Karpas-422 (cell line): ENCODE measurements around the gene ARID1B. TPM values are rescaled to one million over a fixed set of nuclear protein-coding genes. Genes with fewer than 3 reads are reported as not detected.
A peak's percentile ranks its signal among the peaks of the same experiment; 100 is the strongest.

Experiments
- DNase-seq: peaks from one replicate; pipeline ENCODE4 v3.0.0-alpha.2; 2015
- H2AFZ ChIP-seq: fragments of 200-600 bp; sonication (generic); 2 replicates; pipeline ENCODE4 v1.6.1; 2014; ENCODE audit warnings: antibody characterized with exemption, low read length, mixed read lengths
- H3K27ac ChIP-seq: fragments of 200-600 bp; sonication (generic); 2 replicates; pipeline ENCODE4 v1.5.1; 2014; ENCODE audit warnings: mild to moderate bottlenecking, low read length, moderate library complexity
- H3K27me3 ChIP-seq: fragments of 200-600 bp; sonication (generic); 2 replicates; pipeline ENCODE4 v1.6.1; 2014; ENCODE audit warnings: low read length, mixed read lengths
- H3K36me3 ChIP-seq: fragments of 200-600 bp; sonication (generic); 2 replicates; pipeline ENCODE4 v1.6.1; 2014; ENCODE audit warnings: low read length, mixed read lengths; ENCODE audit not compliant: insufficient read depth
- H3K4me1 ChIP-seq: fragments of 200-600 bp; sonication (generic); 2 replicates; pipeline ENCODE4 v1.6.1; 2014; ENCODE audit warnings: mild to moderate bottlenecking, low read length, mixed read lengths
- H3K4me2 ChIP-seq: fragments of 200-600 bp; sonication (generic); 2 replicates; pipeline ENCODE4 v1.6.1; 2014; ENCODE audit warnings: low read length, low read depth, mild to moderate bottlenecking; ENCODE audit not compliant: poor library complexity, severe bottlenecking
- H3K4me3 ChIP-seq: fragments of 200-600 bp; sonication (generic); 2 replicates; pipeline ENCODE4 v1.5.1; 2014; ENCODE audit warnings: mild to moderate bottlenecking, antibody characterized with exemption, low read length, mixed read lengths
- H3K79me2 ChIP-seq: fragments of 200-600 bp; sonication (generic); 2 replicates; pipeline ENCODE4 v1.6.1; 2014; ENCODE audit warnings: mild to moderate bottlenecking, low read length, mixed read lengths
- H3K9ac ChIP-seq: fragments of 200-600 bp; sonication (generic); 2 replicates; pipeline ENCODE4 v1.6.0; 2014; ENCODE audit warnings: low read length
- H3K9me2 ChIP-seq: fragments of 200-600 bp; sonication (generic), shearing (Covaris generic); replicated peaks from 2 replicates; pipeline ENCODE4 v1.6.0; 2014; ENCODE audit warnings: mild to moderate bottlenecking, low read length, moderate library complexity; ENCODE audit not compliant: insufficient read depth
- H3K9me3 ChIP-seq: fragments of 300-700, 200-600 bp; sonication (generic); 2 replicates; pipeline ENCODE4 v1.6.1; 2014; ENCODE audit warnings: low read length, mixed read lengths
- H4K20me1 ChIP-seq: fragments of 200-600 bp; sonication (generic); 2 replicates; pipeline ENCODE4 v1.6.1; 2014; ENCODE audit warnings: mild to moderate bottlenecking, antibody characterized with exemption, low read length, low read depth; ENCODE audit not compliant: insufficient read depth
- total RNA-seq: library from RNA; depleted of rRNA; stranded (reverse); fragments of >200 nt; shearing (Covaris generic); gene quantifications from 2 replicates; pipeline ENCODE4 v1.2.3, GENCODE V29; 2014; ENCODE audit warnings: low replicate concordance

Gene ARID1B
- total RNA-seq, 1 experiment from 2014 or later, result 174 TPM

- Histone ChIP-seq H3K9ac (no peak overlapping the region), H3K4me2 (no peak overlapping the region), H3K27ac (peak overlapping the region; percentile 54; the same call in 1 of the 2 replicates), H3K9me3 (no peaks in the 10 kb centered on the region), H4K20me1 (no peaks in the 10 kb centered on the region), H3K27me3 (no peaks in the 10 kb centered on the region), H3K36me3 (no peaks in the 10 kb centered on the region), H3K4me1 (peaks cover 47% of the 10 kb centered on the region), H3K4me3 (no peak overlapping the region), H3K79me2 (peaks cover 92% of the 10 kb centered on the region), H2AFZ (no peak overlapping the region), H3K9me2 (no peaks in the 10 kb centered on the region)
- DNase-seq, result no peak
Observed at GRCh38 chr6:157055863-157056262, 278.7 kb downstream of the ARID1B start.

- peaks cover 47% of the 10 kb centered on the region for H3K4me1 ChIP-seq
- no peak overlapping the region for H3K9ac ChIP-seq
- H3K79me2 ChIP-seq, result peaks cover 91% of the 10 kb centered on the region
- H3K9me2 ChIP-seq, result no peaks in the 10 kb centered on the region
- H3K27me3 ChIP-seq, result no peaks in the 10 kb centered on the region
- H3K4me3 ChIP-seq, result no peak overlapping the region
- no peak overlapping the region for H3K4me2 ChIP-seq
- no peaks in the 10 kb centered on the region for H4K20me1 ChIP-seq
- H3K36me3 ChIP-seq, result no peaks in the 10 kb centered on the region
- DNase-seq, result no peak
- peak overlapping the region; percentile 54; the same call in 1 of the 2 replicates for H3K27ac ChIP-seq
- H2AFZ ChIP-seq, result no peak overlapping the region
- no peaks in the 10 kb centered on the region for H3K9me3 ChIP-seq
Observed at GRCh38 chr6:157056275-157056674, 279.1 kb downstream of the ARID1B start.

GRCh38 chr6:157058574-157058973 lies 281.4 kb downstream of the ARID1B start:
- no peaks in the 10 kb centered on the region for H3K9me2 ChIP-seq
- H3K79me2 ChIP-seq, result peaks cover 88% of the 10 kb centered on the region
- no peak overlapping the region for H3K9ac ChIP-seq
- H4K20me1 ChIP-seq, result no peaks in the 10 kb centered on the region
- DNase-seq, result no peak
- no peaks in the 10 kb centered on the region for H3K9me3 ChIP-seq
- no peaks in the 10 kb centered on the region for H3K27me3 ChIP-seq
- no peak overlapping the region for H3K4me2 ChIP-seq
- H3K27ac ChIP-seq, result no peak overlapping the region
- H3K36me3 ChIP-seq, result no peaks in the 10 kb centered on the region
- H2AFZ ChIP-seq, result no peak overlapping the region
- no peak overlapping the region for H3K4me3 ChIP-seq
- H3K4me1 ChIP-seq, result peaks cover 65% of the 10 kb centered on the region

GRCh38 chr6:157059781-157060180 lies 282.6 kb downstream of the ARID1B start:
- Histone ChIP-seq H3K79me2 (peaks cover 91% of the 10 kb centered on the region), H3K4me2 (no peak overlapping the region), H3K27me3 (no peaks in the 10 kb centered on the region), H2AFZ (no peak overlapping the region), H3K36me3 (no peaks in the 10 kb centered on the region), H3K9ac (no peak overlapping the region), H3K4me1 (peaks cover 68% of the 10 kb centered on the region), H3K9me2 (no peaks in the 10 kb centered on the region), H3K4me3 (no peak overlapping the region), H3K9me3 (no peaks in the 10 kb centered on the region), H4K20me1 (no peaks in the 10 kb centered on the region), H3K27ac (no peak overlapping the region)
- no peak for DNase-seq

- H3K9me2 ChIP-seq, result no peaks in the 10 kb centered on the region
- H3K79me2 ChIP-seq, result peaks cover 91% of the 10 kb centered on the region
Observed at GRCh38 chr6:157060440-157060952, 283.3 kb downstream of the ARID1B start.

DNA sequence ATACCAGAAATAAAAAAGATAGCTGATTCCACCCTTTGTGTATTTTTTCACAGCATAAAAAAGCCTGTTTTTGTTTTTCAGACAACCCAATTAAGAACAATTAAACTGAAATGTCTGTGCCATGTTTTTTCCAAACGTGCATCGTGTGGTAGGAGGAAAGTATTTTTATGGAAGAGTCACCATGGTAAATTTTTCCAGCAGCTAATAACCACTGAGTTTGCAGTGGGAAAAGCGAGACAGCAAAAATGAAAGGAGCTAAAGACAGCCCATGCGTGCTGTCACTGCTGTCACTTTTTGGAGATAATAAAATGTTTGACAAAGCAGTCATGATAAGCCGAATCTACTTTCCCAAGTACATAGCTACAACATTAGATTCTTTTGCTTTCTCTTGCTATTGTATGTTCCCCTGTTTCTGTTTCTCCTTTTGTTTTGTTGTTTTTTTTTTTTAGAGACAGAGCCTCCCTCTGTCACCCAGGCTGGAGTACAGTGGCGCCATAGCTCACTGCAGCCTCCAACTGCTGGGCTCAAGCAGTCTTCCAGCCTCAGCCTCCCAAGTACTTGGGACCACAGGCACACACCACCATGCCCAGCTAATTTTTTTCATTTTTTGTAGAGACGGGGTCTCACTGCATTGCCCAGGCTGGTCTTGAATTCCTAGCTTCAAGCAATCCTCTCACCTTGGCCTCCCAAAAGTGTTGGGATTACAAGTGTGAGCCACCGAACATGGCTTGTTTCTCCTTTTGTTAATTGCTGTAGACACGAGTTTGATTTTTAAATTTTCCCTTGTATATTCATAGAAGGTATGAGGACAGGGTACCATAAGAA lies 284.8 kb downstream of the ARID1B start:
- Histone ChIP-seq H3K36me3 (no peaks in the 10 kb centered on the region), H3K4me2 (peak overlapping the region; percentile 12), H3K79me2 (peaks cover 91% of the 10 kb centered on the region), H3K4me3 (no peak overlapping the region), H3K9me2 (no peaks in the 10 kb centered on the region), H2AFZ (no peak overlapping the region), H3K27ac (peak overlapping the region; percentile 48), H3K27me3 (no peaks in the 10 kb centered on the region), H3K9me3 (no peaks in the 10 kb centered on the region), H4K20me1 (no peaks in the 10 kb centered on the region), H3K4me1 (peaks cover 73% of the 10 kb centered on the region), H3K9ac (no peak overlapping the region)
- no peak for DNase-seq

More at GRCh38 chr6:157060440-157060952, 283.3 kb downstream of the ARID1B start:
- no peaks in the 10 kb centered on the region for H3K9me3 ChIP-seq
- peaks cover 68% of the 10 kb centered on the region for H3K4me1 ChIP-seq
- DNase-seq, result no peak
- no peak overlapping the region for H3K4me3 ChIP-seq
- H3K9ac ChIP-seq, result no peak overlapping the region
- no peak overlapping the region for H3K4me2 ChIP-seq
- no peaks in the 10 kb centered on the region for H4K20me1 ChIP-seq
- H3K27ac ChIP-seq, result peak overlapping the region; percentile 51; the same call in 1 of the 2 replicates
- H3K27me3 ChIP-seq, result no peaks in the 10 kb centered on the region
- H3K36me3 ChIP-seq, result no peaks in the 10 kb centered on the region
- H2AFZ ChIP-seq, result no peak overlapping the region

DNA sequence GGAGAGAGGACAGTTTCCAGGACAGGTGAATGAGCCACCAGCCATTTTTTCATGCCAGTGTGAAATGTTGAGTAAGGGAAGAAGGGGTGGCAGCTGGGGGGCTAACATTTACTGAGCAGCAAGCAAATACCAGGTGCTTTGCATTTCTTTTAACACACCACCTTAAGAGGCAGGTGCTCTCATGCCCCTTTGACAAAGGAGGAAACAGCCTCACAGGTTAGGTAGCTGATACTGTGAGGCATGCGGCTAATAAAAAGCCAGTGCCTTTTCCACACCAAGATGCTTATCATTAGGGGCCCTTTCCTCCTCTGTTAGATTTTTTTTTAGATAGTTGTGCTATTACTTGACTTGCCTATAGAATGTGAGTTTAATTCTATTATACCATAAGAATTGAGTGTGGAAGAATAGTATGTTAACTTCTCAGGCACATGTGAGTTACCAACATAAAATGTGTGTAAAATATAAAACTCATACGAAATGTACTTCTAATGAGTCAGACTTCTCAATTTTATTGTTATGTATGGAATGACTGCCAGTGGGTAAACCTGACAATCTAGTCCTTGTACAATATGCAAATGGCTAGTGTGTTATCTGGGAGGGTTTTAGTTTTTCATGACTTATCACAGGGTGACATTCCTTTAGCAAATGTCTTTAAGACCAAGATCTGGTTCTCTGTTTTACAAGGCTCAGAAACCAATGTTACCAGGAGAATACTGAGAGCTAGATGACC lies 286.2 kb downstream of the ARID1B start:
- Histone ChIP-seq H3K79me2 (peaks cover 93% of the 10 kb centered on the region), H3K4me1 (peaks cover 86% of the 10 kb centered on the region), H3K9me3 (no peaks in the 10 kb centered on the region), H3K9me2 (no peaks in the 10 kb centered on the region), H3K9ac (no peak overlapping the region), H4K20me1 (no peaks in the 10 kb centered on the region), H2AFZ (no peak overlapping the region), H3K27me3 (no peaks in the 10 kb centered on the region), H3K4me2 (no peak overlapping the region), H3K36me3 (no peaks in the 10 kb centered on the region), H3K4me3 (no peak overlapping the region), H3K27ac (peak overlapping the region; percentile 92)
- DNase-seq, result no peak

DNA sequence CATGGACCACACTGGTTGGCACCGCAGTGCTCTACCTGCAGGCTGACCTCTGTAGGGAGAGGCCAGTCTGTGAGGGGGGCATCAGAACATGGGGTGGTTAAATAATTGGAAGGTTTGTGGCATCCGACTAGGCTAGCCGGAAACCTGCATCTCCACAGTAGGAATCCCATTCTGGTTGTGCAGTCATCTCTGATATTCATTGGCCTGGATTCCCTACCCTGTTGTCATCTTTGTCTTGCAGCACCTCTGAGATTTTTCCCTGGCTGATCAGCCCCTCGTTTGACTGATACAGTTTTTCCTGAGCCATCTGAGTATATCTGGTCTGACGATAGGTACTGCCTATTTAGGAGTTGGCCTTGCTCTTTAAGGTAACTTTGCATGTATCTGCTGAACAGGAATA lies 286.7 kb downstream of the ARID1B start:
- Histone ChIP-seq H3K79me2 (peaks cover 93% of the 10 kb centered on the region), H3K27ac (peak overlapping the region; percentile 92), H3K9me3 (no peaks in the 10 kb centered on the region), H3K4me3 (no peak overlapping the region), H3K36me3 (no peaks in the 10 kb centered on the region), H3K9ac (no peak overlapping the region), H2AFZ (no peak overlapping the region), H3K4me1 (peaks cover 87% of the 10 kb centered on the region), H4K20me1 (no peaks in the 10 kb centered on the region), H3K27me3 (no peaks in the 10 kb centered on the region), H3K4me2 (peak overlapping the region; percentile 73), H3K9me2 (no peaks in the 10 kb centered on the region)
- DNase-seq, result no peak
